ENCODE measurements around the gene ANKRD35. TPM values are rescaled to one million over a fixed set of nuclear protein-coding genes. Genes with fewer than 3 reads are reported as not detected.

ANKRD35 gene
- total and polyA plus RNA-seq, 9 of the 15 experiments (the other 6 are each of a cell fraction or from before 2014, with no cell fraction given), result 0.07 to 0.14 (median 0.07) TPM; not detected in 5

- in situ Hi-C loops (cut with MboI), result no loop called here
- Histone ChIP-seq H3K4me3 (peak overlapping the region; percentile 63), H4K20me1 (replicated peaks; ENCODE audit: control insufficient read depth, insufficient read depth, low read length) (no peaks in the 10 kb centered on the region), H3K9ac (ENCODE audit: insufficient read depth in 1 of 2, low read depth in 2 of 2, low read length in 2 of 2) (peak overlapping the region; percentile 85 to 90), H3K79me2 (ENCODE audit: control insufficient read depth, insufficient read depth, low read length) (peaks cover 8% of the 10 kb centered on the region), H3K27ac (ENCODE audit: extremely low read depth, low read depth, low read length) (no peak overlapping the region; the same call in 1 of the 3 replicates), H2AFZ (ENCODE audit: low read depth, low read length) (peak overlapping the region; percentile 98), H3K36me3 (ENCODE audit: control insufficient read depth, insufficient read depth, low read length) (peaks cover 16% of the 10 kb centered on the region; the same call in 1 of the 3 replicates), H3K4me2 (ENCODE audit: insufficient read depth, low read length) (peak overlapping the region; percentile 93), H3K9me1 (ENCODE audit: control insufficient read depth, insufficient read depth, low read length) (no peaks in the 10 kb centered on the region), H3K9me3 (replicated peaks; ENCODE audit: control insufficient read depth, insufficient read depth, low read depth, low read length) (no peaks in the 10 kb centered on the region), H3K27me3 (ENCODE audit: control insufficient read depth in 2 of 2, insufficient read depth in 2 of 2, low read length in 2 of 2) (no peaks in the 10 kb centered on the region), H3K4me1 (replicated peaks in 1 of 2; ENCODE audit: control insufficient read depth in 2 of 2, insufficient read depth in 2 of 2, low read length in 2 of 2) (peaks cover 7 to 23% of the 10 kb centered on the region in 2 experiments; a peak in 4 of 5 replicates)
- CTCF ChIA-PET (ENCODE audit: low intra/inter-chr PET ratio), result no interaction called here
- intact Hi-C loops (cut with micrococcal nuclease), result no loop called here
- ATAC-seq, result no peak
- WGBS (ENCODE audit: insufficient coverage, low coverage, missing lambda C conversion rate), result 64% methylated on average over 5 of the region's 5 CpGs
- FAIRE-seq, result no peak
- peak in 1 of 4 experiments; percentile 11 for DNase-seq (ENCODE audit: extremely low read depth in 1 of 4, low spot score in 3 of 4)
- no TSS peak for BruUV-seq (replicated peaks)
- POLR2A ChIA-PET, result interaction anchor here (1.2 to 2.3 kb wide), 2 partner anchors 9 to 59 kb away, joined by 3 to 18 read pairs; partner anchors contain the start of genes PIAS3 and RBM8A
- TF ChIP-seq SPI1 (IDR thresholded peaks at IDR 0.05; ENCODE audit: borderline replicate concordance, low read depth, low read length) (peak; percentile 13; the same call in 1 of the 2 replicates), GATAD2B (IDR thresholded peaks at IDR 0.05; ENCODE audit: borderline replicate concordance) (no peak), RBM15 (IDR thresholded peaks at IDR 0.05; ENCODE audit: insufficient read depth, low read length) (no peak)
These were observed 31.9 kb upstream of the ANKRD35 start for GRCh38 chr1:145917595-145917994.

- no peak for ATAC-seq
- no peak for TF ChIP-seq NBN (IDR thresholded peaks at IDR 0.05; ENCODE audit: low read depth)
- TF ChIP-seq MEF2D (tag; conservative IDR thresholded peaks at IDR 0.05; ENCODE audit: low read depth), result no peak
- TF ChIP-seq ZNF23 (CRISPR knock-in tag; IDR thresholded peaks at IDR 0.05), result no peak
- TF ChIP-seq CEBPG (CRISPR knock-in tag; IDR thresholded peaks at IDR 0.05), result no peak
- peak in 1 of 2 experiments; percentile 47; a peak in 1 of 4 replicates for TF ChIP-seq CEBPG (tag; conservative IDR thresholded peaks at IDR 0.05 in 1 of 2, IDR thresholded peaks at IDR 0.05 in 1 of 2)
These were observed 31.1 kb upstream of the ANKRD35 start for GRCh38 chr1:145916745-145917144.

More at GRCh38 chr1:145916745-145917144, 31.1 kb upstream of the ANKRD35 start:
- WGBS (ENCODE audit: insufficient coverage, low coverage, missing lambda C conversion rate), result 49% methylated on average over 5 of the region's 5 CpGs
- no peak overlapping the region for H2AFZ ChIP-seq (ENCODE audit: low read depth, low read length)
- peaks cover 7 to 23% of the 10 kb centered on the region in 2 experiments; a peak in 4 of 5 replicates for H3K4me1 ChIP-seq (replicated peaks in 1 of 2; ENCODE audit: control insufficient read depth in 2 of 2, insufficient read depth in 2 of 2, low read length in 2 of 2)
- H3K79me2 ChIP-seq (ENCODE audit: control insufficient read depth, insufficient read depth, low read length), result peaks cover 8% of the 10 kb centered on the region
- BruUV-seq (replicated peaks), result no TSS peak
- no peak overlapping the region for H3K27ac ChIP-seq (ENCODE audit: extremely low read depth, low read depth, low read length)
- H3K9me1 ChIP-seq (ENCODE audit: control insufficient read depth, insufficient read depth, low read length), result no peaks in the 10 kb centered on the region
- no peak overlapping the region for H3K4me3 ChIP-seq
- ChIA-PET POLR2A (interaction anchor here (0.5 kb wide), 1 partner anchor 63 kb away, joined by 3 read pairs; no protein-coding TSS in a partner anchor), CTCF (ENCODE audit: low intra/inter-chr PET ratio) (no interaction called here)
- H3K9me3 ChIP-seq (replicated peaks; ENCODE audit: control insufficient read depth, insufficient read depth, low read depth, low read length), result no peaks in the 10 kb centered on the region
- no peaks in the 10 kb centered on the region for H3K27me3 ChIP-seq (ENCODE audit: control insufficient read depth in 2 of 2, insufficient read depth in 2 of 2, low read length in 2 of 2)
- FAIRE-seq, result no peak
- DNase-seq (ENCODE audit: extremely low read depth in 1 of 4, low spot score in 3 of 4), result peak in 2 of 4 experiments; percentile 12 to 33
- intact Hi-C loops (cut with micrococcal nuclease) (no loop called here), in situ Hi-C loops (cut with MboI) (no loop called here)
- H3K36me3 ChIP-seq (ENCODE audit: control insufficient read depth, insufficient read depth, low read length), result peaks cover 21% of the 10 kb centered on the region; the same call in 2 of the 3 replicates
- no peak overlapping the region for H3K9ac ChIP-seq (ENCODE audit: insufficient read depth in 1 of 2, low read depth in 2 of 2, low read length in 2 of 2)
- no peaks in the 10 kb centered on the region for H4K20me1 ChIP-seq (replicated peaks; ENCODE audit: control insufficient read depth, insufficient read depth, low read length)
- no peak overlapping the region for H3K4me2 ChIP-seq (ENCODE audit: insufficient read depth, low read length)
